Fibroblast of upper back skin (primary cell): ENCODE measurements around the gene TFR2.

Experiments used
- DNase-seq: peaks from one replicate; pipeline ENCODE4 v3.0.0-alpha.2; 2013

The TFR2 gene

GRCh38 chr7:100584683-100585510 is 56.5 kb downstream of the TFR2 start:
- peak; percentile 55 for DNase-seq

- DNase-seq, result no peak
Observed at GRCh38 chr7:100584054-100584682, 57.2 kb downstream of the TFR2 start.

GRCh38 chr7:100583132-100584053 is 58.0 kb downstream of the TFR2 start:
- peak; percentile 22 for DNase-seq

- DNase-seq, result no peak
Observed at GRCh38 chr7:100582650-100583049, 58.7 kb downstream of the TFR2 start.

- no peak for DNase-seq
Observed at GRCh38 chr7:100582041-100582579, 59.2 kb downstream of the TFR2 start.

GRCh38 chr7:100580466-100581283 is 60.7 kb downstream of the TFR2 start:
- DNase-seq, result no peak

GRCh38 chr7:100578246-100579183 is 62.8 kb downstream of the TFR2 start:
- no peak for DNase-seq

GRCh38 chr7:100577507-100577906 is 63.8 kb downstream of the TFR2 start:
- no peak for DNase-seq

GRCh38 chr7:100577103-100577502 is 64.2 kb downstream of the TFR2 start:
- no peak for DNase-seq

GRCh38 chr7:100576384-100576993 is 64.9 kb downstream of the TFR2 start:
- no peak for DNase-seq

- DNase-seq, result no peak
Observed at GRCh38 chr7:100575746-100576383, 65.5 kb downstream of the TFR2 start.

GRCh38 chr7:100575206-100575631 is 66.1 kb downstream of the TFR2 start:
- DNase-seq, result no peak

- DNase-seq, result no peak
Observed at GRCh38 chr7:100574362-100575205, 66.8 kb downstream of the TFR2 start.

- DNase-seq, result no peak
Observed at GRCh38 chr7:100573691-100574361, 67.5 kb downstream of the TFR2 start, which contains the start of gene SAP25. Gene SAP25 (minus strand): TSS chr7:100573900. CDS start chr7:100573742, 158 bp downstream.

GRCh38 chr7:100572949-100573675 is 68.2 kb downstream of the TFR2 start:
- DNase-seq, result no peak

- DNase-seq, result peak; percentile 8
Observed at GRCh38 chr7:100572281-100572948, 68.9 kb downstream of the TFR2 start.

GRCh38 chr7:100571829-100572116 is 69.6 kb downstream of the TFR2 start:
- no peak for DNase-seq
